K562 (cell line): ENCODE results near the gene EFEMP2. TPM values are rescaled to one million over a fixed set of nuclear protein-coding genes. Genes with fewer than 3 reads are reported as not detected.

ENCODE experiments used
- CHD4 ChIP-seq: fragments of 200-600 bp; sonication (generic); IDR thresholded peaks from 3 replicates; pipeline ENCODE4 v1.6.1; 2012; ENCODE audit warnings: low read depth, mild to moderate bottlenecking, mixed read lengths, low read length, inconsistent platforms; ENCODE audit not compliant: insufficient read depth, insufficient replicate concordance, poor library complexity, severe bottlenecking
- HBP1 ChIP-seq: fragments of 450-650 bp; formaldehyde crosslinking; IDR thresholded peaks from 2 replicates; pipeline ENCODE4 v1.4.0; 2022; ENCODE audit warnings: missing genetic modification characterization
- HMBOX1 ChIP-seq: sonication (generic); IDR thresholded peaks from 2 replicates; pipeline ENCODE4 v1.6.1; 2016
- KLF13 ChIP-seq: fragments of 450-650 bp; IDR thresholded peaks from 2 replicates; pipeline ENCODE4 v1.6.1; 2016; ENCODE audit warnings: missing genetic modification characterization, low read depth, mild to moderate bottlenecking, missing compliant biosample characterization, moderate library complexity, borderline replicate concordance
- MTF1 ChIP-seq: fragments of 250-450 bp; sonication (Bioruptor Pico); IDR thresholded peaks from 2 replicates; pipeline ENCODE4 v1.9.0; 2021; ENCODE audit warnings: moderate library complexity, mild to moderate bottlenecking, inconsistent platforms, borderline replicate concordance
- NR2C2 ChIP-seq, 2 experiments: fragments of 200-800 bp in 1 of 2; sonication (Bioruptor generic) in 1 of 2; sonication (generic) in 1 of 2; formaldehyde crosslinking in 1 of 2; IDR thresholded peaks; 2 replicates each; pipeline versions ENCODE4 v1.6.1 to v1.8.0; 2016 to 2022; ENCODE audit warnings: mild to moderate bottlenecking in 1 of 2, missing compliant biosample characterization in 1 of 2, missing genetic modification characterization in 1 of 2, missing genetic modification reagents in 1 of 2
- POLR2AphosphoS5 ChIP-seq: IDR thresholded peaks from 2 replicates; pipeline ENCODE4 v1.6.1; 2011; ENCODE audit warnings: mild to moderate bottlenecking, low read depth, low read length, moderate library complexity; ENCODE audit not compliant: control insufficient read depth, insufficient read depth
- SETDB1 ChIP-seq: IDR thresholded peaks from one replicate; pipeline ENCODE4 v1.6.1; 2012; ENCODE audit warnings: low read length, control low read depth, inconsistent platforms
- SUPT5H ChIP-seq: fragments of 450-650 bp; IDR thresholded peaks from 2 replicates; pipeline ENCODE4 v1.6.1; 2016
- TRIM24 ChIP-seq, 2 experiments: fragments of 450-650 bp; IDR thresholded peaks; 2 replicates each; pipeline ENCODE4 v1.6.1; 2016
- ZFP36 ChIP-seq: fragments of 150-350 bp; IDR thresholded peaks from 2 replicates; pipeline ENCODE4 v1.6.1; 2018; ENCODE audit warnings: low read length, low read depth; ENCODE audit not compliant: partially characterized antibody
- ZNF217 ChIP-seq: sonication (generic); formaldehyde crosslinking; IDR thresholded peaks from 2 replicates; pipeline ENCODE4 v1.8.0; 2022; ENCODE audit warnings: mild to moderate bottlenecking, missing genetic modification reagents
- polyA plus RNA-seq, 8 experiments: library from polyadenylated mRNA; depleted of rRNA in 4 of 8; stranded (reverse) in 5 of 8; unstranded in 3 of 8; fragments of >200 nt; fragmentation: Nextera tagmentation in 2 of 8; fragmentation: Illumina TruSeq in 1 of 8; extraction: Ambion mirVana in 2 of 8; extraction: Trizol in 1 of 8; gene quantifications; 2 replicates each; pipeline versions ENCODE4 v1.2.1 to v1.2.3, GENCODE V29; 2011 to 2014; ENCODE audit warnings: inconsistent platforms in 1 of 8, missing spikeins in 1 of 8
- total RNA-seq, 7 experiments: library from RNA; depleted of rRNA in 6 of 7; stranded (reverse); fragments of >200 nt in 6 of 7; fragmentation: Illumina TruSeq in 2 of 7; extraction: Trizol in 2 of 7; gene quantifications; 2 replicates each; pipeline versions ENCODE4 v1.2.1 to v1.2.3, GENCODE V29; 2011 to 2021; ENCODE audit warnings: low replicate concordance in 1 of 7
- TF ChIP-seq, protein P1 (sequence below), 2 experiments: fragments of 150-350 bp in 1 of 2; IDR thresholded peaks; 2 replicates each; pipeline ENCODE4 v1.6.1; 2012 to 2016; ENCODE audit warnings: low read depth in 2 of 2, low read length in 2 of 2, mild to moderate bottlenecking in 1 of 2, moderate library complexity in 1 of 2

EFEMP2 gene
- total and polyA plus RNA-seq, 9 of the 15 experiments (the other 6 are each of a cell fraction or from before 2014, with no cell fraction given): 0.07 to 2.9 (median 0.69) TPM; not detected in 1

GRCh38 chr11:65891219-65892136 lies 18.9 kb upstream of the EFEMP2 start (continued):
- TF ChIP-seq POLR2AphosphoS5 (peak; percentile 63; the same call in 1 of the 2 replicates), HBP1 (CRISPR knock-in tag) (peak; percentile 18; the same call in 1 of the 2 replicates), KLF13 (no peak), SUPT5H (peak; percentile 85), ZNF217 (CRISPR knock-in tag) (no peak), ZFP36 (peak; percentile 97), HMBOX1 (no peak), TRIM24 (IDR thresholded peaks at IDR 0.05) (peak in 1 of 2 experiments; percentile 23; a peak in 1 of 4 replicates), CHD4 (no peak), MTF1 (CRISPR knock-in tag) (no peak), NR2C2 (CRISPR knock-in tag; IDR thresholded peaks at IDR 0.05) (no peak), NR2C2 (tag; IDR thresholded peaks at IDR 0.05) (no peak), SETDB1 (no peak)
- TF ChIP-seq, protein P1, sequence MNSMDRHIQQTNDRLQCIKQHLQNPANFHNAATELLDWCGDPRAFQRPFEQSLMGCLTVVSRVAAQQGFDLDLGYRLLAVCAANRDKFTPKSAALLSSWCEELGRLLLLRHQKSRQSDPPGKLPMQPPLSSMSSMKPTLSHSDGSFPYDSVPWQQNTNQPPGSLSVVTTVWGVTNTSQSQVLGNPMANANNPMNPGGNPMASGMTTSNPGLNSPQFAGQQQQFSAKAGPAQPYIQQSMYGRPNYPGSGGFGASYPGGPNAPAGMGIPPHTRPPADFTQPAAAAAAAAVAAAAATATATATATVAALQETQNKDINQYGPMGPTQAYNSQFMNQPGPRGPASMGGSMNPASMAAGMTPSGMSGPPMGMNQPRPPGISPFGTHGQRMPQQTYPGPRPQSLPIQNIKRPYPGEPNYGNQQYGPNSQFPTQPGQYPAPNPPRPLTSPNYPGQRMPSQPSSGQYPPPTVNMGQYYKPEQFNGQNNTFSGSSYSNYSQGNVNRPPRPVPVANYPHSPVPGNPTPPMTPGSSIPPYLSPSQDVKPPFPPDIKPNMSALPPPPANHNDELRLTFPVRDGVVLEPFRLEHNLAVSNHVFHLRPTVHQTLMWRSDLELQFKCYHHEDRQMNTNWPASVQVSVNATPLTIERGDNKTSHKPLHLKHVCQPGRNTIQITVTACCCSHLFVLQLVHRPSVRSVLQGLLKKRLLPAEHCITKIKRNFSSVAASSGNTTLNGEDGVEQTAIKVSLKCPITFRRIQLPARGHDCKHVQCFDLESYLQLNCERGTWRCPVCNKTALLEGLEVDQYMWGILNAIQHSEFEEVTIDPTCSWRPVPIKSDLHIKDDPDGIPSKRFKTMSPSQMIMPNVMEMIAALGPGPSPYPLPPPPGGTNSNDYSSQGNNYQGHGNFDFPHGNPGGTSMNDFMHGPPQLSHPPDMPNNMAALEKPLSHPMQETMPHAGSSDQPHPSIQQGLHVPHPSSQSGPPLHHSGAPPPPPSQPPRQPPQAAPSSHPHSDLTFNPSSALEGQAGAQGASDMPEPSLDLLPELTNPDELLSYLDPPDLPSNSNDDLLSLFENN (IDR thresholded peaks at IDR 0.05; ENCODE audit: low read depth in 2 of 2, low read length in 2 of 2): no peak; a peak in 1 of 4 replicates
- TF ChIP-seq, all 486 proteins: peak for 111
